ENCODE measurements around the gene TADA2A.
A peak's percentile ranks its signal among the peaks of the same experiment; 100 is the strongest.

Gene TADA2A, protein sequence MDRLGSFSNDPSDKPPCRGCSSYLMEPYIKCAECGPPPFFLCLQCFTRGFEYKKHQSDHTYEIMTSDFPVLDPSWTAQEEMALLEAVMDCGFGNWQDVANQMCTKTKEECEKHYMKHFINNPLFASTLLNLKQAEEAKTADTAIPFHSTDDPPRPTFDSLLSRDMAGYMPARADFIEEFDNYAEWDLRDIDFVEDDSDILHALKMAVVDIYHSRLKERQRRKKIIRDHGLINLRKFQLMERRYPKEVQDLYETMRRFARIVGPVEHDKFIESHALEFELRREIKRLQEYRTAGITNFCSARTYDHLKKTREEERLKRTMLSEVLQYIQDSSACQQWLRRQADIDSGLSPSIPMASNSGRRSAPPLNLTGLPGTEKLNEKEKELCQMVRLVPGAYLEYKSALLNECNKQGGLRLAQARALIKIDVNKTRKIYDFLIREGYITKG

GRCh38 chr17:37406635-37407461 is at the start of gene TADA2A, which contains the start of gene ACACA:
TADA2A (plus strand) TSS chr17:37406886; CDS start chr17:37411366, 4,480 bp downstream.
ACACA (minus strand) TSS chr17:37406836; CDS start chr17:37406299, 537 bp downstream.
- no peak for DNase-seq (ENCODE audit: low read depth)

DNA sequence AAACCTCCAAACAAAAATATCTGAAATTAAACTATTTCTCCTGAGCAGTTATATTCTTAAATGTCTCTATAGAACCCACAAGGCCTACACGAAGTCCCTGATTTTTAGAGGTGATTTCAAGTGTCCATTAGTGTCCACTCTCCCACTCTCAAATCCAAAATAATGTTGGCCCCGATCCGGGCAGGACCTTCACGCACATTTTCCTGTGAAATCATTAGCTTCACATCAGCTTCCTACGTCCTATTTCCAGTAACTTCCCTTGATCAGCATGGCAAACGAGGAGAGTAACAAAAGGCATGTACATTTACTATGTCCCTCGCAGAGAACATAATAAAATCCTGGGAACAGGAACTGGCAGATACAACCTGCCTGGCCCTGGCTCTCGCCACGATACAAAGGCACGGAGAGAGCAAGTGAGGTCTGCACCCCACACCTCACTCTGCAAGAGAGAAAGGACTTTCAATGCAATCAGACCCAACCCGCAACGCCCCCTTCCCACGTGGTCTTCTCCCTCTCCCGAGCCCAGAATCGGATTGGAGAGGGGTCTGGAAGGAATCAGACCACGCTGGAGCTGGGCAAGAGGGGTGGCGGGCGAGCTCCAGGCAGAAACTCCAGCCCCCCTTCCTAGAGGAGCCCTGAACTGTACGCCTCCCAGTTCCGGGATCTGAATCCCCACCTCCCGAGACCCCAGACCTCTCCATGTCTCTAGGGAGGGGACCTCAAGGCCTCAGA is 48.4 kb upstream of the TADA2A start:
- DNase-seq (ENCODE audit: low read depth): no peak

GRCh38 chr17:37358830-37359681 is 47.6 kb upstream of the TADA2A start:
- DNase-seq (ENCODE audit: low read depth): peak; percentile 64

DNA sequence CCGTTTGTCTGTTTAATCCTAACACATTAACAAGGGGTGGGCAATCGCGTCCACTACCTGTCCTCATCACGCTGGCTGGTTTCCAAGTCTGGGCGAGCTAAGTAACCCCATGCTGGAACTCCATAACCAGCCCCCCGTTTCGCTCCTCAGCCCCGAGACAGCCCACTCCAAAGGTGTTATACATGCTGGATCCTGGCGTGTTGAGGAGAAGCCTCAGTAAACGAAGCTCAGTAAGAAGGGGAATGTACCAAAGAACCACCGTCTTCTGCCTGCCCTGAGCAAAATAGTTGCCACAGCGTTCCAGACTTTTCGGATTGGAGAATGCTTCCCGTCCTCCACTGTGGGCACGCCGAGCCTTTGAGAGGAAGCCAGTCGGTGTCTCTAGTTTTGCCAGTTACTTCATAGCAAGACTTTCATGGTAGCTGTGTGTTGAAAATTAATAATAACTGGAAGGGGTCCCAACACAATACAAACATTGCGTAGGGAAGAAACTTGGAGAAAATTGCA is 47.0 kb upstream of the TADA2A start:
- DNase-seq (ENCODE audit: low read depth): no peak

- DNase-seq (ENCODE audit: low read depth): no peak
Observed at GRCh38 chr17:37360632-37361031, 46.1 kb upstream of the TADA2A start.

- DNase-seq (ENCODE audit: low read depth): no peak
Observed at GRCh38 chr17:37361543-37361942, 45.1 kb upstream of the TADA2A start.

DNA sequence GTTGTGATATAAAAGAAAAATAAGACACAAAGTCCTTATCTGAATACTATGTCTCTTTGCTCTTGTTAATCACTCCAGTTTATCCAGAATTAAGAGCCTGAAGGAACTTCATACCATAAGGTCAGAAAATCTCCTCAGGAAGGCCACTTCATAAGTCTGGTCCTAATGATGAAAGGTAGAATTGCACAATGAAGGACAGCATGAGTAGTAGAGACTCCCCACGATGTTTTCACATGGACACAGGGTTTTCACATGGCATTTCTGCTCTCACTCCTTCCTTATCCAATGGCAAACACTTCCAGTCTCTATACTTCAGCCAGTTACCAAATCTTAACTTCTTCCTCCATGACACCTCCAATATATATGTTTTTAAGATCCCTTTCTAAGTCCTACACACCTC is 41.1 kb upstream of the TADA2A start:
- no peak for DNase-seq (ENCODE audit: low read depth)

DNA sequence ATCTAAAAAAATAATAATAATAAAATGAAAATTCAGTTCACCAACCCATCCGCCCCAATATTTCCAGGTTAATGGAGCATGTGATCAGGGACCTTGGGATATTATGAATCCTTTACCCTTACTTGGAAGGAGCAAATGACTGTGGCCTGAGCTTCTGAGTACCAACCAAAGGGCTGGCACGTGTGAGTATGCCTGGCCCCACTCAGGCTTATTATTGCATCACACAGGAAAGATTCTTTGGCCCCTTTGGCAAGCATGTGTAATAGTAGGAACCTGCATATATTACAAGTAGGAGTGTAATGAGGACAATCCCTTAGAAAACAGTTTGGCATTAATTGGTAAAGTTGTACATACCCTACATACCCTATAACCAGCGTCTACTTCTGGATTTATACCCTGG is 38.1 kb upstream of the TADA2A start:
- no peak for DNase-seq (ENCODE audit: low read depth)

GRCh38 chr17:37373530-37374159 is 33.0 kb upstream of the TADA2A start:
- DNase-seq (ENCODE audit: low read depth): no peak

GRCh38 chr17:37375706-37376105 is 31.0 kb upstream of the TADA2A start, which contains the start of gene C17orf78:
C17orf78 (plus strand) TSS chr17:37375985; CDS start chr17:37376093, 108 bp downstream.
- no peak for DNase-seq (ENCODE audit: low read depth)

DNA sequence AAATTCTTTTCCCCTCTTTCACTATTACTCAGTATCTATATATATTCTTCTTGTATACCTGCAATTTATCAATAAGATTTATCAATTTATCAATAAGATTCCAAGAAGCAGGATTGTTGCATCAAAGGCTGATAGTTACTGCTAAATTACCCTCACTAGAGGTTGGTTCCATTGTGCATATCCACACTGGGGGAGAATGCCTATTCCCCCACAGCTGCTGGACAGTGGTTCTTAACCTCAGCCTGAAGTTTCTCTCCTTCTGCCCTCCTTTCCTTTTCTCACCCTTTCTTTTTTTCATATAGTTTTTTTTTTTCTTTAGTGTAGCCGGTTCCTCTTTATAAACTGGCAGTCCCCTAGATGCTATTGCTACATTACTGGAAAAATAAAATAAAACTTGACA is 24.6 kb upstream of the TADA2A start:
- DNase-seq (ENCODE audit: low read depth): no peak

DNA sequence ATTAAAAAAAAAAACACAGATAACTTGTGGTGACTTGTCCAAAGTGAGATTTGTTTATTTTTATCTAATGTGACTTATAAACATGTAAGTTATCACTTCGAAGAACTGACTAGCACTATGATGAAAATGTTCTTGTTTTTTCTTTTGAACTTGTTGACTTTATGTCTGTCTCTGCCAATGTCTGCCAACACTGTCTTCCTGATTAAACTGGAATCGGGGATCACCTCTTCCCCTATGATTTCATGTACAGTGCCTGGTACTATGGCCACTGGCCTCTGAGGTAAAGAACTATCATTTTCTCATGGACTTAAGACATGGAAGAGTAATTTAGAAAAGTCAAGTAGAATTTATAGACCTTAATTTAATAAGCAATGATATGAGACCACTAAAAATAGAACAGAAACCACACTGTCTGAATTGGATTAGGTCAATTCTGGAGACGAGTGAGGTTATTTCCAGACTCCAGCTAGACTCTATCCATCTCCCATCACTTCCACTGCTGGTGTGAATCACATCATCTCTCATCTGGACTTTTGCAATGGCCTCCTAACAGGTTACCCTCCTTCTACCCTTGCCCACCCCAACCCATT is 22.0 kb upstream of the TADA2A start:
- no peak for DNase-seq (ENCODE audit: low read depth)

- DNase-seq (ENCODE audit: low read depth): no peak
Observed at GRCh38 chr17:37385474-37385990, 21.2 kb upstream of the TADA2A start.

- DNase-seq (ENCODE audit: low read depth): no peak
Observed at GRCh38 chr17:37386462-37386861, 20.2 kb upstream of the TADA2A start.

DNA sequence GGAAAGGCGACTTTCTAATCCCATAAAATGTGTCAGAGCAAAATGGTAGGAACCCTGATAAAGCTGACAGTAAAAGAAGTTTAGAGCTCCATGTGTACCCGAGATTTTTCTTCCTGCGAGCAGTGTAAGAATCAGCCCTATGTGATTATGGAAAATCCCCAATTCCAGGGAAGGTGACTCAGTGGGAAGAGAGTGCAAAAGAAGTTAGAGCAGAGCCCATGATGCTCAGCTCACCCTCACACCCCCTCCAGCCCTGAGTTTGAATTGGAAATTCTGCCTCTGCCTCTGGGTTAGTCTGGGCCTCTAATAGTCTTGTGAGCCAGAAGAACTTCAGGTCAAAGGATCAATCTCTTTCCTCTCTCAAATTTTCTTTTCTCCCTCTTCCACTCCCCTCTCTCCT is 18.4 kb upstream of the TADA2A start:
- DNase-seq (ENCODE audit: low read depth): no peak

DNA sequence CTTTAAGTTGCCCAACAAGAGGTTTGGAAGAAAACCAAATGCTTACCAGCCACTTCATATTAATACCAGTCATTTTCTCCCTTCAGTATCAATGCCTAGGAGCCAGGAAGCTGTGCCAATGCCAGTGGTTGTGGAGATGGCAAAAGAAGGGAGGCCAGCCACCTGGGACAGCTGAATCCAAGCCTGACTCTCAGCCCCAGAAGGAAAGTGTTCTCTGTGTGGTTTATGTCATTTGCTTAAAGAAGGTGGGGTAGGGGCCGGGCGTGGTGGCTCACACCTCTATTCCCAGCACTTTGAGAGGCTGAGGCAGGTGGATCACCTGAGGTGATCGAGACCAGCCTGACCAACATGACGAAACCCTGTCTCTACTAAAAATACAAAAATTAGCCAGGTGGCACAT is 17.5 kb upstream of the TADA2A start:
- DNase-seq (ENCODE audit: low read depth): no peak

DNA sequence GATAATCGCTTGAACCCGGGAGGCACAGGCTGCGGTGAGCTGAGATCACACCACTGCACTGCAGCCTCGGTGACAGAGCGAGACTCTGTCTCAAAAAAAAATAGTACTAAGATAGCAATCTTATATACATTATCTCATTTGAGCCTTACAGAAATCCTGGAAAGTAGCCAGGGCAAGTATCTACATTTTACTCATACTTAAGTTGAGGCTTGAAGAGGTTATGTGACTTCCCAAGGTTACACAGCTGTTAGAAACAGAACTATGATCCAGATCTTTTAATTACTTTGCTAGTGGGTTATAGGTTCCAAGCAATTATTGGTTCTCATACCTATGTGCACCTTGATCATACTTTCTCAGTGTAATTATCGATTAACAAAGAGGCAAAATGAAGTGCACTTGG is 15.5 kb upstream of the TADA2A start:
- no peak for DNase-seq (ENCODE audit: low read depth)

DNA sequence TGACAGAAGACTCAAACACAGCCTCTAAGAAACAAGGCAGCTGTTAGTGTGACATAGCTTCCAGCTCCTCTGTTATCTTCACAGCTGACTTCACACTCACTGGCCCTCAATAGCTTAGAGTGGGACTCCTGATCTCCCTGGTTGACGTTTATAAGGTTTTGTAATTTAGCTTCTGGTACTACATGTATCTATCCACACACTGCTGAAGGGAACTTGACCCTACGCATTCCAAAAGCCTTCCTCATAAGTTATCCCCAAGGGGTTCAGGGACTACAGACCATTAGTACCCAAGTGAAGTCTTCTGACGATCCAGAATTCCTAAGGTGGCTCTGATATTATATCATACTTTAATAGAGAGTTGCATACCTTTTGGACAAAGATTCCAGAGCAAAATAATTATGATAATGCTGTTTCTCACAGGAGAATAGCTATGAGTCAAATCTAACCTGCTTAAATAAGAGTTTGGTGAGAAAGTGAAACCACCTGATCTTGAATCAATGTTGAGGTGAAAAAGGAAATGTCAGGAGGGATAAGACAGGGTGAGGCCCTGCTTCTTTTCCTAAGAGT is 14.6 kb upstream of the TADA2A start:
- peak; percentile 37 for DNase-seq (ENCODE audit: low read depth)

- DNase-seq (ENCODE audit: low read depth): no peak
Observed at GRCh38 chr17:37393352-37393751, 13.3 kb upstream of the TADA2A start.
